ENCODE data around the gene SDK2.

GRCh38 chr17:73365301-73365874 is 278.9 kb downstream of the SDK2 start:
- TF ChIP-seq CTCF (IDR thresholded peaks at IDR 0.05) (no peak), POLR2A (IDR thresholded peaks at IDR 0.05) (no peak)

All from Peyer's patch (tissue), 4 donors.